IPS-18c (cell line): ENCODE results near the gene PAPSS1.

Experiments used
- H3K4me3 ChIP-seq: 2 replicates; pipeline ENCODE4 v1.7.0; 2013; ENCODE audit warnings: low read depth, mild to moderate bottlenecking, low read length, moderate library complexity; ENCODE audit not compliant: insufficient read depth
- H3K9me3 ChIP-seq: one replicate; pipeline ENCODE4 v1.6.1; 2013; ENCODE audit warnings: mild to moderate bottlenecking, low read length, moderate library complexity; ENCODE audit not compliant: control insufficient read depth, insufficient read depth

The PAPSS1 gene

GRCh38 chr4:107719922-107720722, at the start of gene PAPSS1:
TSS of gene PAPSS1 (minus strand) at chr4:107720234. CDS start at chr4:107720179, 55 bp downstream.
- H3K4me3 ChIP-seq = peak within 1 kb of the TSS; percentile 96
- peaks cover 3% of the 10 kb centered on the region for H3K9me3 ChIP-seq

GRCh38 chr4:107760281-107760947, 40.4 kb upstream of the PAPSS1 start:
- peaks cover 3% of the 10 kb centered on the region for H3K9me3 ChIP-seq
- H3K4me3 ChIP-seq = no peak overlapping the region

- H3K4me3 ChIP-seq = no peak overlapping the region
- H3K9me3 ChIP-seq = peaks cover 3% of the 10 kb centered on the region
Observed at GRCh38 chr4:107757864-107758476, 37.9 kb upstream of the PAPSS1 start.

GRCh38 chr4:107757283-107757682, 37.2 kb upstream of the PAPSS1 start:
- peaks cover 3% of the 10 kb centered on the region for H3K9me3 ChIP-seq
- no peak overlapping the region for H3K4me3 ChIP-seq

GRCh38 chr4:107755841-107756356, 35.9 kb upstream of the PAPSS1 start:
- Histone ChIP-seq H3K9me3 (peaks cover 3% of the 10 kb centered on the region), H3K4me3 (no peak overlapping the region)

- Histone ChIP-seq H3K9me3 (peaks cover 3% of the 10 kb centered on the region), H3K4me3 (no peak overlapping the region)
Observed at GRCh38 chr4:107751670-107752069, 31.6 kb upstream of the PAPSS1 start.

- Histone ChIP-seq H3K4me3 (no peak overlapping the region), H3K9me3 (no peaks in the 10 kb centered on the region)
Observed at GRCh38 chr4:107747748-107748486, 27.9 kb upstream of the PAPSS1 start.

- no peak overlapping the region for H3K4me3 ChIP-seq
- H3K9me3 ChIP-seq = no peaks in the 10 kb centered on the region
Observed at GRCh38 chr4:107746161-107746560, 26.1 kb upstream of the PAPSS1 start.

GRCh38 chr4:107744532-107744931, 24.5 kb upstream of the PAPSS1 start:
- Histone ChIP-seq H3K9me3 (no peaks in the 10 kb centered on the region), H3K4me3 (no peak overlapping the region)

GRCh38 chr4:107743532-107743931, 23.5 kb upstream of the PAPSS1 start:
- H3K9me3 ChIP-seq = no peaks in the 10 kb centered on the region

GRCh38 chr4:107742791-107743190, 22.8 kb upstream of the PAPSS1 start:
- Histone ChIP-seq H3K9me3 (no peaks in the 10 kb centered on the region), H3K4me3 (no peak overlapping the region)

More at GRCh38 chr4:107743532-107743931, 23.5 kb upstream of the PAPSS1 start:
- H3K4me3 ChIP-seq = no peak overlapping the region

- Histone ChIP-seq H3K9me3 (no peaks in the 10 kb centered on the region), H3K4me3 (no peak overlapping the region)
Observed at GRCh38 chr4:107742196-107742595, 22.2 kb upstream of the PAPSS1 start.

- Histone ChIP-seq H3K4me3 (no peak overlapping the region), H3K9me3 (no peaks in the 10 kb centered on the region)
Observed at GRCh38 chr4:107740950-107741701, 21.1 kb upstream of the PAPSS1 start.

- Histone ChIP-seq H3K4me3 (no peak overlapping the region), H3K9me3 (no peaks in the 10 kb centered on the region)
Observed at GRCh38 chr4:107740381-107740780, 20.3 kb upstream of the PAPSS1 start.

- Histone ChIP-seq H3K4me3 (no peak overlapping the region), H3K9me3 (no peaks in the 10 kb centered on the region)
Observed at GRCh38 chr4:107737450-107737849, 17.4 kb upstream of the PAPSS1 start.

GRCh38 chr4:107736924-107737448, 17.0 kb upstream of the PAPSS1 start:
- Histone ChIP-seq H3K4me3 (no peak overlapping the region), H3K9me3 (no peaks in the 10 kb centered on the region)
